Measurements from ENCODE around the gene PASK. TPM values are rescaled to one million over a fixed set of nuclear protein-coding genes. Genes with fewer than 3 reads are reported as not detected.

Gene PASK
- total and polyA plus RNA-seq, 9 of the 15 experiments (the other 6 are each of a cell fraction or from before 2014, with no cell fraction given) = 1.5 to 30.3 (median 9.9) TPM

DNA sequence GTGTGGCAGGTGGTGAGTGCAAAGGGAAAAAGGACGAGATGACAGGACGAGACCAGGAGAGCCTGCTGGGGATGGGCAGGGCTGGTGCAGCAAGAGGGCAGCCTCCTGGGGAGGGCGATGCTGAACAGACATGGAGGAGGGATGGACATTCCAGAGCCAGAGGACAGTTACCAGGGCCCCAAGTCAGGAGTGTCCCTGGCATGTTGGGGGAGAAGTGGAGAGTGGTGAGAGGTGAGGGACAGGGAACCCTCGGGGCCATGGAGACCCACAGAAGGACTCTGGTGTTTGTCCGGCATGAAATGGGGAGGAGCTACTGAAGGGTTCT, 66.2 kb downstream of the PASK start:
- no peaks in the 10 kb centered on the region for H4K20me1 ChIP-seq (replicated peaks; ENCODE audit: control insufficient read depth, insufficient read depth, low read length)
- H3K79me2 ChIP-seq (ENCODE audit: control insufficient read depth, insufficient read depth, low read length) = no peaks in the 10 kb centered on the region
- intact Hi-C loops (cut with micrococcal nuclease) = no loop called here
- H3K9me3 ChIP-seq (replicated peaks; ENCODE audit: control insufficient read depth, insufficient read depth, low read depth, low read length) = no peaks in the 10 kb centered on the region
- peaks cover 9% of the 10 kb centered on the region; the same call in 1 of the 3 replicates for H3K36me3 ChIP-seq (ENCODE audit: control insufficient read depth, insufficient read depth, low read length)
- no peak overlapping the region for H3K4me3 ChIP-seq
- no peak for TF ChIP-seq SIX5 (IDR thresholded peaks at IDR 0.05; ENCODE audit: borderline replicate concordance in 1 of 2, insufficient read depth in 1 of 2, low read depth in 1 of 2, low read length in 2 of 2)
- WGBS (ENCODE audit: insufficient coverage, low coverage, missing lambda C conversion rate) = 18% methylated on average over 4 of the region's 5 CpGs
- H3K9me1 ChIP-seq (ENCODE audit: control insufficient read depth, insufficient read depth, low read length) = no peaks in the 10 kb centered on the region
- H3K4me1 ChIP-seq (replicated peaks in 1 of 2; ENCODE audit: control insufficient read depth in 2 of 2, insufficient read depth in 2 of 2, low read length in 2 of 2) = peaks cover 0 to 7% of the 10 kb centered on the region in 2 experiments; a peak in 2 of 5 replicates
- no TSS peak for BruUV-seq (replicated peaks)
- in situ Hi-C loops (cut with MboI) = no loop called here
- no peaks in the 10 kb centered on the region for H3K27me3 ChIP-seq (ENCODE audit: control insufficient read depth in 2 of 2, insufficient read depth in 2 of 2, low read length in 2 of 2)
- FAIRE-seq (no peak), ATAC-seq (no peak), DNase-seq (ENCODE audit: extremely low read depth in 1 of 4, low spot score in 3 of 4) (no peak)
- H3K4me2 ChIP-seq (ENCODE audit: insufficient read depth, low read length) = no peak overlapping the region
- no peak overlapping the region for H3K9ac ChIP-seq (ENCODE audit: insufficient read depth in 1 of 2, low read depth in 2 of 2, low read length in 2 of 2)
- ChIA-PET POLR2A (no interaction called here), CTCF (ENCODE audit: low intra/inter-chr PET ratio) (no interaction called here)
- no peak overlapping the region for H2AFZ ChIP-seq (ENCODE audit: low read depth, low read length)
- no peak overlapping the region for H3K27ac ChIP-seq (ENCODE audit: extremely low read depth, low read depth, low read length)

DNA sequence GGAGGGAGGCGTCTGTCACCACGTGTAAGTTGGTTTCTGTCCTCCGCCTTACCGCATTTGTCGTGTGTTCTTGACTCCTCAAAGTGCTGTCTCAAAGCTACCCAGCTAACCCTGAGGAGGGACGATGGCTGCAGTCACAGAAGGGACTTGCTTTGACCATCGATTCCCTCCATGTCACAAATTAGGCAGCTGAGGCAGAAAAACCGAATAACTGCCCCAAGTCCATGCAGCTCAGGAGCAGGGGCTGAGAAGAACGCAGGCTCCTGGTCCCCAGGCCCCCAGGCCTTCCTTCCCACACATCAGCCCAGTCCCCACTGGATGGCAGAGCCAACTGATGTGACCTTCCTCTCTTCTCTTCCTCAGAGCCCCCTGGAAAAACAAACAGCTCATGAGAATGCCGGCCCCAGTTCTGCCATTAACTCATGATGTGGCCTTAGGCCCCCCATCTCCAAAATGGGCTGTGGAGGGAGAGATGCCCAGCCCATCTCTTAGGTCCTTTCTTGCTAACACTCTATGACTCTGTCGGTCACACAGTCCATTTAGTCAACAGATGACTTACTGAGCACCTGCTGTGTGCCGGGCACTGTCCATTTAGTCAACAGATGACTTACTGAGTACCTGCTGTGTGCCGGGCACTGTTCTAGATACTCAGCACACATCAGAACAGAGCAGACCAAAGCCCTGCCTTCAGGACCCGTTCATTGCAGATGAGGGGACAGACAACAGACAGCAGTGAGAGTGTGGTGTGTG, 66.8 kb downstream of the PASK start:
- intact Hi-C loops (cut with micrococcal nuclease) (no loop called here), in situ Hi-C loops (cut with MboI) (no loop called here)
- Histone ChIP-seq H2AFZ (ENCODE audit: low read depth, low read length) (no peak overlapping the region), H4K20me1 (replicated peaks; ENCODE audit: control insufficient read depth, insufficient read depth, low read length) (no peaks in the 10 kb centered on the region), H3K9me1 (ENCODE audit: control insufficient read depth, insufficient read depth, low read length) (no peaks in the 10 kb centered on the region), H3K4me3 (no peak overlapping the region), H3K9me3 (replicated peaks; ENCODE audit: control insufficient read depth, insufficient read depth, low read depth, low read length) (no peaks in the 10 kb centered on the region), H3K27ac (ENCODE audit: extremely low read depth, low read depth, low read length) (no peak overlapping the region), H3K4me2 (ENCODE audit: insufficient read depth, low read length) (no peak overlapping the region), H3K27me3 (ENCODE audit: control insufficient read depth in 2 of 2, insufficient read depth in 2 of 2, low read length in 2 of 2) (no peaks in the 10 kb centered on the region), H3K79me2 (ENCODE audit: control insufficient read depth, insufficient read depth, low read length) (no peaks in the 10 kb centered on the region), H3K36me3 (ENCODE audit: control insufficient read depth, insufficient read depth, low read length) (peaks cover 5% of the 10 kb centered on the region; the same call in 1 of the 3 replicates), H3K9ac (ENCODE audit: insufficient read depth in 1 of 2, low read depth in 2 of 2, low read length in 2 of 2) (no peak overlapping the region), H3K4me1 (replicated peaks in 1 of 2; ENCODE audit: control insufficient read depth in 2 of 2, insufficient read depth in 2 of 2, low read length in 2 of 2) (peaks cover 0 to 7% of the 10 kb centered on the region in 2 experiments; a peak in 2 of 5 replicates)
- CTCF ChIA-PET (ENCODE audit: low intra/inter-chr PET ratio) = no interaction called here
- POLR2A ChIA-PET = interaction anchor here (0.6 kb wide), 1 partner anchor 9 kb away, joined by 3 read pairs; no protein-coding TSS in a partner anchor
- no peak for FAIRE-seq
- 54% methylated on average over 12 of the region's 14 CpGs for WGBS (ENCODE audit: insufficient coverage, low coverage, missing lambda C conversion rate)
- no peak for DNase-seq (ENCODE audit: extremely low read depth in 1 of 4, low spot score in 3 of 4)
- ATAC-seq = no peak
- no TSS peak for BruUV-seq (replicated peaks)
- TF ChIP-seq NR3C1 (CRISPR knock-in tag; IDR thresholded peaks at IDR 0.05) = no peak
- no peak for TF ChIP-seq NFYB (IDR thresholded peaks at IDR 0.05; ENCODE audit: extremely low read depth, insufficient read length)
- TF ChIP-seq XRCC3 (IDR thresholded peaks at IDR 0.05) = no peak
- TF ChIP-seq, protein P1, sequence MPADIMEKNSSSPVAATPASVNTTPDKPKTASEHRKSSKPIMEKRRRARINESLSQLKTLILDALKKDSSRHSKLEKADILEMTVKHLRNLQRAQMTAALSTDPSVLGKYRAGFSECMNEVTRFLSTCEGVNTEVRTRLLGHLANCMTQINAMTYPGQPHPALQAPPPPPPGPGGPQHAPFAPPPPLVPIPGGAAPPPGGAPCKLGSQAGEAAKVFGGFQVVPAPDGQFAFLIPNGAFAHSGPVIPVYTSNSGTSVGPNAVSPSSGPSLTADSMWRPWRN (IDR thresholded peaks at IDR 0.05; ENCODE audit: low read depth) = no peak
- no peak for TF ChIP-seq KDM4B (IDR thresholded peaks at IDR 0.05; ENCODE audit: borderline replicate concordance in 2 of 2, low read depth in 1 of 2)
- no peak for TF ChIP-seq ZNF518B (CRISPR knock-in tag; IDR thresholded peaks at IDR 0.05)
- TF ChIP-seq MTA1 (IDR thresholded peaks at IDR 0.05; ENCODE audit: borderline replicate concordance) = no peak
- no peak for TF ChIP-seq SOX6 (IDR thresholded peaks at IDR 0.05)
- TF ChIP-seq RFX7 (CRISPR knock-in tag; IDR thresholded peaks at IDR 0.05) = no peak
- no peak for TF ChIP-seq NFATC3 (IDR thresholded peaks at IDR 0.05)
- TF ChIP-seq RHOXF2B (CRISPR knock-in tag; conservative IDR thresholded peaks at IDR 0.05) = no peak
- no peak for TF ChIP-seq ARHGAP35 (IDR thresholded peaks at IDR 0.05; ENCODE audit: partially characterized antibody)
